Sigmoid colon (tissue), 7 donors: ENCODE data around the gene SLC6A12. TPM values are rescaled to one million over a fixed set of nuclear protein-coding genes. Genes with fewer than 3 reads are reported as not detected.

Experiments
- DNase-seq: peaks from one replicate; pipeline ENCODE4 v3.0.0-alpha.2; 2019
- H3K27ac ChIP-seq, 4 donors: fragments of 200-600 bp; sonication (generic); one replicate each; pipeline ENCODE4 v1.5.1; 2016 to 2019; ENCODE audit warnings: mild to moderate bottlenecking in 1 of 4
- H3K27me3 ChIP-seq, 3 donors: fragments of 200-600 bp; sonication (generic); one replicate each; pipeline ENCODE4 v1.5.1; 2019; ENCODE audit warnings: mild to moderate bottlenecking in 1 of 3
- H3K36me3 ChIP-seq, 4 donors: fragments of 200-600 bp; sonication (generic); one replicate each; pipeline ENCODE4 v1.5.1; 2016 to 2019
- H3K4me1 ChIP-seq, 4 donors: fragments of 200-600 bp; sonication (generic); one replicate each; pipeline ENCODE4 v1.5.1; 2017 to 2019
- H3K4me3 ChIP-seq, 4 donors: fragments of 200-600 bp; sonication (generic); one replicate each; pipeline ENCODE4 v1.5.1; 2017 to 2019; ENCODE audit warnings: mild to moderate bottlenecking in 2 of 4, moderate library complexity in 1 of 4
- H3K9me3 ChIP-seq, 4 donors: fragments of 200-600 bp in 3 of 4; sonication (generic) in 3 of 4; one replicate each; pipeline versions ENCODE4 v1.5.1 to v1.6.1; 2013 to 2019
- CTCF ChIP-seq, 4 experiments: fragments of 450-650 bp in 3 of 4; fragments of 200-600 bp in 1 of 4; IDR thresholded peaks; one replicate each; pipeline ENCODE4 v1.5.1; 2016 to 2019; ENCODE audit warnings: antibody characterized with exemption in 4 of 4, mild to moderate bottlenecking in 3 of 4, moderate library complexity in 2 of 4
- EP300 ChIP-seq, 4 donors: sonication (generic); formaldehyde crosslinking; IDR thresholded peaks; one replicate each; pipeline ENCODE4 v1.6.1; 2017; ENCODE audit warnings: antibody characterized with exemption in 4 of 4
- POLR2A ChIP-seq, 2 donors: fragments of 450-650 bp; IDR thresholded peaks; one replicate each; pipeline ENCODE4 v1.6.1; 2016; ENCODE audit warnings: antibody characterized with exemption in 2 of 2, mild to moderate bottlenecking in 2 of 2, moderate library complexity in 2 of 2
- POLR2AphosphoS5 ChIP-seq, 4 donors: sonication (generic); formaldehyde crosslinking; IDR thresholded peaks; one replicate each; pipeline ENCODE4 v1.6.1; 2017; ENCODE audit warnings: antibody characterized with exemption in 4 of 4
- WGBS, 2 donors: extraction: QIAGEN DNeasy Blood & Tissue Kit; methylation state at CpG; one replicate each; pipeline ENCODE4 v1.1.7; 2013; 5-methylcytosine and 5-hydroxymethylcytosine counted together
- intact Hi-C: fragments of 100-400 bp; cut with DNase I; formaldehyde crosslinking; loops from one replicate; pipeline ENCODE4 v1.15.1; 2023
- polyA plus RNA-seq, 3 donors: library from polyadenylated mRNA; stranded (reverse); fragments of 200-250 nt; gene quantifications; one replicate each; pipeline ENCODE4 v1.2.3, GENCODE V29; 2013
- total RNA-seq, 4 donors: library from RNA; depleted of rRNA; stranded (reverse); fragments of >200 nt; gene quantifications; one replicate each; pipeline ENCODE4 v1.1.0, GENCODE V29; 2016
- donor health status: healthy with polysubstance abuse.
- donor health status: Bipolar disorder and iron deficiency.
- donor health status: healthy.

SLC6A12 gene
- total and polyA plus RNA-seq, 7 donors, result 0.28 to 4.2 (median 2.1) TPM; not detected in 2

GRCh38 chr12:196436-196835 lies 17.5 kb downstream of the SLC6A12 start:
- Histone ChIP-seq H3K4me3 (no peak overlapping the region), H3K27me3 (peaks cover 0 to 59% (median 0%) of the 10 kb centered on the region in 3 donors), H3K27ac (no peak overlapping the region), H3K36me3 (no peaks in the 10 kb centered on the region), H3K9me3 (no peaks in the 10 kb centered on the region), H3K4me1 (no peaks in the 10 kb centered on the region)
- 66 to 84% methylated on average over 4 of the region's 4 CpGs for WGBS, 2 donors
- intact Hi-C loops, result no loop called here
- DNase-seq, result no peak
- TF ChIP-seq POLR2A (IDR thresholded peaks at IDR 0.05) (no peak), EP300 (IDR thresholded peaks at IDR 0.05) (no peak), CTCF (IDR thresholded peaks at IDR 0.05) (no peak), POLR2AphosphoS5 (IDR thresholded peaks at IDR 0.05) (no peak)

GRCh38 chr12:195951-196350 lies 18.0 kb downstream of the SLC6A12 start:
- intact Hi-C loops, result no loop called here
- Histone ChIP-seq H3K4me3 (no peak overlapping the region), H3K27ac (no peak overlapping the region), H3K9me3 (no peaks in the 10 kb centered on the region), H3K27me3 (peaks cover 0 to 57% (median 0%) of the 10 kb centered on the region in 3 donors), H3K36me3 (no peaks in the 10 kb centered on the region), H3K4me1 (no peaks in the 10 kb centered on the region)
- DNase-seq, result no peak
- WGBS, 2 donors, result 89 to 93% methylated on average over 15 of the region's 15 CpGs
- TF ChIP-seq POLR2A (IDR thresholded peaks at IDR 0.05), result no peak
- no peak for TF ChIP-seq POLR2AphosphoS5 (IDR thresholded peaks at IDR 0.05)
- no peak for TF ChIP-seq EP300 (IDR thresholded peaks at IDR 0.05)
- TF ChIP-seq CTCF (IDR thresholded peaks at IDR 0.05), result no peak

GRCh38 chr12:195156-195555 lies 18.8 kb downstream of the SLC6A12 start:
- no peak for DNase-seq
- intact Hi-C loops, result no loop called here
- no peaks in the 10 kb centered on the region for H3K4me1 ChIP-seq
- H3K36me3 ChIP-seq, result no peaks in the 10 kb centered on the region
- no peak for TF ChIP-seq EP300 (IDR thresholded peaks at IDR 0.05)
- no peak for TF ChIP-seq POLR2A (IDR thresholded peaks at IDR 0.05)
- no peak for TF ChIP-seq CTCF (IDR thresholded peaks at IDR 0.05)
- TF ChIP-seq POLR2AphosphoS5 (IDR thresholded peaks at IDR 0.05), result no peak
- H3K27me3 ChIP-seq, result peaks cover 0 to 52% (median 0%) of the 10 kb centered on the region in 3 donors
- no peak overlapping the region for H3K27ac ChIP-seq
- H3K9me3 ChIP-seq, result no peaks in the 10 kb centered on the region
- WGBS, 2 donors, result 77 to 82% methylated on average over 5 of the region's 5 CpGs
- H3K4me3 ChIP-seq, result no peak overlapping the region

GRCh38 chr12:194276-194675 lies 19.7 kb downstream of the SLC6A12 start:
- H3K4me1 ChIP-seq, result peaks cover 0 to 4% (median 3%) of the 10 kb centered on the region in 4 donors
- intact Hi-C loops, result no loop called here
- no peak overlapping the region for H3K4me3 ChIP-seq
- H3K27me3 ChIP-seq, result peaks cover 0 to 52% (median 4%) of the 10 kb centered on the region in 3 donors
- no peak overlapping the region for H3K27ac ChIP-seq
- 83 to 87% methylated on average over 7 of the region's 7 CpGs for WGBS, 2 donors
- no peaks in the 10 kb centered on the region for H3K9me3 ChIP-seq
- DNase-seq, result no peak
- no peaks in the 10 kb centered on the region for H3K36me3 ChIP-seq
- TF ChIP-seq POLR2A (IDR thresholded peaks at IDR 0.05) (no peak), POLR2AphosphoS5 (IDR thresholded peaks at IDR 0.05) (no peak), EP300 (IDR thresholded peaks at IDR 0.05) (no peak), CTCF (IDR thresholded peaks at IDR 0.05) (no peak)

- WGBS, 2 donors, result 51 to 78% methylated on average over 10 of the region's 10 CpGs
- Histone ChIP-seq H3K9me3 (no peaks in the 10 kb centered on the region), H3K36me3 (no peaks in the 10 kb centered on the region), H3K27me3 (peaks cover 0 to 45% (median 4%) of the 10 kb centered on the region in 3 donors), H3K4me1 (peaks cover 0 to 13% (median 8%) of the 10 kb centered on the region in 4 donors), H3K4me3 (no peak overlapping the region), H3K27ac (no peak overlapping the region)
- no peak for DNase-seq
- TF ChIP-seq EP300 (IDR thresholded peaks at IDR 0.05) (no peak), CTCF (IDR thresholded peaks at IDR 0.05) (no peak), POLR2A (IDR thresholded peaks at IDR 0.05) (no peak), POLR2AphosphoS5 (IDR thresholded peaks at IDR 0.05) (no peak)
- intact Hi-C loops, result no loop called here
Observed at GRCh38 chr12:193261-193660, 20.7 kb downstream of the SLC6A12 start.
